H9 (cell line): ENCODE results near the gene THBS3. TPM values are rescaled to one million over a fixed set of nuclear protein-coding genes. Genes with fewer than 3 reads are reported as not detected.

ENCODE experiments used
- DNase-seq: peaks from one replicate; pipeline ENCODE4 v3.0.0-alpha.2; 2017
- H2AFZ ChIP-seq: one replicate; pipeline ENCODE4 v1.6.1; 2013; ENCODE audit warnings: mild to moderate bottlenecking, low read length, control low read depth, moderate library complexity
- H2AK5ac ChIP-seq: 2 replicates; pipeline ENCODE4 v1.6.1; 2013; ENCODE audit warnings: low read length, control low read depth, mixed read lengths; ENCODE audit not compliant: insufficient read length
- H2BK120ac ChIP-seq: one replicate; pipeline ENCODE4 v1.6.1; 2013; ENCODE audit warnings: low read depth, mild to moderate bottlenecking, low read length, control low read depth, inconsistent platforms; ENCODE audit not compliant: poor library complexity, severe bottlenecking
- H2BK12ac ChIP-seq: 2 replicates; pipeline ENCODE4 v1.6.1; 2013; ENCODE audit warnings: low read length, control low read depth, mixed read lengths, low read depth; ENCODE audit not compliant: insufficient read length
- H2BK15ac ChIP-seq: 2 replicates; pipeline ENCODE4 v1.6.1; 2013; ENCODE audit warnings: low read depth, low read length, control low read depth
- H2BK20ac ChIP-seq: one replicate; pipeline ENCODE4 v1.6.1; 2013; ENCODE audit warnings: low read depth, mild to moderate bottlenecking, low read length, control low read depth, inconsistent platforms; ENCODE audit not compliant: poor library complexity, severe bottlenecking
- H2BK5ac ChIP-seq: 2 replicates; pipeline ENCODE4 v1.6.1; 2013; ENCODE audit warnings: low read length, control low read depth, mixed read lengths; ENCODE audit not compliant: insufficient read length
- H3K14ac ChIP-seq: 2 replicates; pipeline ENCODE4 v1.6.1; 2013; ENCODE audit warnings: low read length, control low read depth; ENCODE audit not compliant: insufficient read depth
- H3K18ac ChIP-seq: 2 replicates; pipeline ENCODE4 v1.6.1; 2013; ENCODE audit warnings: low read depth, mild to moderate bottlenecking, mixed read lengths, low read length, control low read depth; ENCODE audit not compliant: insufficient read length
- H3K23ac ChIP-seq: 2 replicates; pipeline ENCODE4 v1.6.1; 2013; ENCODE audit warnings: low read length, control low read depth, mixed read lengths, low read depth; ENCODE audit not compliant: insufficient read length
- H3K23me2 ChIP-seq: 2 replicates; pipeline ENCODE4 v1.6.1; 2013; ENCODE audit warnings: low read depth, mild to moderate bottlenecking, mixed read lengths, low read length, control low read depth; ENCODE audit not compliant: insufficient read length, poor library complexity, severe bottlenecking
- H3K27ac ChIP-seq: 2 replicates; pipeline ENCODE4 v1.5.1; 2013; ENCODE audit warnings: low read length, control low read depth, mixed read lengths, low read depth; ENCODE audit not compliant: insufficient read length
- H3K27me3 ChIP-seq: 2 replicates; pipeline ENCODE4 v1.6.1; 2013; ENCODE audit warnings: low read length, control low read depth, inconsistent platforms; ENCODE audit not compliant: insufficient read depth
- H3K4ac ChIP-seq: 2 replicates; pipeline ENCODE4 v1.6.1; 2013; ENCODE audit warnings: low read depth, mild to moderate bottlenecking, control low read depth, inconsistent platforms, low read length, moderate library complexity
- H3K4me1 ChIP-seq: 2 replicates; pipeline ENCODE4 v1.6.1; 2013; ENCODE audit warnings: low read length, control low read depth, inconsistent platforms; ENCODE audit not compliant: insufficient read depth
- H3K4me2 ChIP-seq: 2 replicates; pipeline ENCODE4 v1.6.1; 2013; ENCODE audit warnings: low read length, control low read depth, mixed read lengths; ENCODE audit not compliant: insufficient read length, insufficient read depth
- H3K56ac ChIP-seq: 2 replicates; pipeline ENCODE4 v1.6.1; 2013; ENCODE audit warnings: low read depth, mild to moderate bottlenecking, mixed read lengths, low read length, control low read depth; ENCODE audit not compliant: insufficient read length
- H3K79me1 ChIP-seq: 2 replicates; pipeline ENCODE4 v1.6.1; 2013; ENCODE audit warnings: low read depth, mild to moderate bottlenecking, moderate library complexity, low read length, control low read depth, inconsistent platforms; ENCODE audit not compliant: insufficient read depth, poor library complexity, severe bottlenecking
- H3K79me2 ChIP-seq: 2 replicates; pipeline ENCODE4 v1.6.1; 2013; ENCODE audit warnings: low read length, control low read depth, inconsistent platforms; ENCODE audit not compliant: insufficient read depth
- H3K9ac ChIP-seq: 2 replicates; pipeline ENCODE4 v1.6.1; 2013; ENCODE audit warnings: low read length, control low read depth, mixed read lengths; ENCODE audit not compliant: insufficient read length; ENCODE audit errors: extremely low read depth
- H3K9me3 ChIP-seq: one replicate; pipeline ENCODE4 v1.6.1; 2013; ENCODE audit warnings: low read depth, low read length, inconsistent platforms; ENCODE audit not compliant: control insufficient read depth
- H3T11ph ChIP-seq: one replicate; pipeline ENCODE4 v1.6.1; 2013; ENCODE audit warnings: mild to moderate bottlenecking, low read length, control low read depth, inconsistent platforms
- H4K20me1 ChIP-seq: one replicate; pipeline ENCODE4 v1.6.1; 2013; ENCODE audit not compliant: control insufficient read depth, insufficient read length, insufficient read depth
- H4K5ac ChIP-seq: 2 replicates; pipeline ENCODE4 v1.6.1; 2013; ENCODE audit warnings: low read depth, mild to moderate bottlenecking, mixed read lengths, low read length, control low read depth; ENCODE audit not compliant: insufficient read length
- H4K8ac ChIP-seq: replicated peaks from 2 replicates; pipeline ENCODE4 v1.6.1; 2013; ENCODE audit warnings: low read length, control low read depth, mixed read lengths, low read depth; ENCODE audit not compliant: insufficient read length
- H4K91ac ChIP-seq: 2 replicates; pipeline ENCODE4 v1.6.1; 2013; ENCODE audit warnings: low read depth, mild to moderate bottlenecking, moderate library complexity, mixed read lengths, low read length, control low read depth; ENCODE audit not compliant: insufficient read length
- H3K27ac Mint-ChIP-seq, 3 experiments: 2 replicates in 2 of 3; 3 replicates in 1 of 3; pipeline ENCODE4 v1.8.0; 2020 to 2021; ENCODE audit warnings: mixed read lengths in 3 of 3, mild to moderate bottlenecking in 1 of 3, moderate library complexity in 1 of 3
- H3K27me3 Mint-ChIP-seq: 2 replicates; pipeline ENCODE4 v1.8.0; 2021; ENCODE audit warnings: low read depth, mild to moderate bottlenecking, moderate library complexity, mixed read lengths
- H3K36me3 Mint-ChIP-seq, 3 experiments: 2 replicates in 2 of 3; 3 replicates in 1 of 3; pipeline ENCODE4 v1.8.0; 2020 to 2021; ENCODE audit warnings: low read depth in 3 of 3, mixed read lengths in 3 of 3; ENCODE audit not compliant: insufficient read depth in 1 of 3
- H3K4me1 Mint-ChIP-seq, 2 experiments: 2 replicates each; pipeline ENCODE4 v1.8.0; 2020; ENCODE audit warnings: mixed read lengths in 2 of 2
- H3K4me3 Mint-ChIP-seq, 2 experiments: 2 replicates in 1 of 2; 3 replicates in 1 of 2; pipeline ENCODE4 v1.8.0; 2020 to 2021; ENCODE audit warnings: mild to moderate bottlenecking in 2 of 2, mixed read lengths in 2 of 2, moderate library complexity in 1 of 2
- H3K9me3 Mint-ChIP-seq, 2 experiments: 2 replicates in 1 of 2; 3 replicates in 1 of 2; pipeline ENCODE4 v1.8.0; 2020; ENCODE audit warnings: mild to moderate bottlenecking in 2 of 2, mixed read lengths in 2 of 2, moderate library complexity in 1 of 2
- CTCF ChIP-seq: fragments of 200-600 bp; sonication (generic); conservative IDR thresholded peaks from 3 replicates; pipeline ENCODE4 v1.8.0; 2021; ENCODE audit warnings: antibody characterized with exemption, mild to moderate bottlenecking
- WGBS: extraction: QIAGEN DNeasy Blood & Tissue Kit; methylation state at CpG from one replicate; pipeline ENCODE4 v1.1.7; 2013; ENCODE audit warnings: missing lambda C conversion rate, low lambda C conversion rate, mixed read lengths; ENCODE audit not compliant: insufficient read length; ENCODE audit errors: extremely low coverage; 5-methylcytosine and 5-hydroxymethylcytosine counted together
- total RNA-seq: library from RNA; stranded (reverse); gene quantifications from 2 replicates; pipeline ENCODE4 v1.2.1, GENCODE V29; 2021

THBS3 gene
- total RNA-seq, 1 experiment from 2014 or later = 5.9 TPM

GRCh38 chr1:155181371-155182051 lies 26.2 kb downstream of the THBS3 start:
- H3K14ac ChIP-seq = no peak overlapping the region
- no peaks in the 10 kb centered on the region for H3K23me2 ChIP-seq
- H2AK5ac ChIP-seq = no peak overlapping the region
- H3K36me3 Mint-ChIP-seq = peaks cover 38 to 69% (median 58%) of the 10 kb centered on the region in 3 experiments
- TF ChIP-seq CTCF = no peak
- no peak for DNase-seq
- H3K27me3 Mint-ChIP-seq = no peaks in the 10 kb centered on the region; the same call in 1 of the 2 replicates
- peaks cover under 1% of the 10 kb centered on the region for H3K4me1 ChIP-seq
- no peak overlapping the region for H3K56ac ChIP-seq
- no peak overlapping the region for H3K27ac ChIP-seq
- H3K9me3 Mint-ChIP-seq = no peaks in the 10 kb centered on the region
- H3K79me2 ChIP-seq = no peaks in the 10 kb centered on the region
- H3K4me3 Mint-ChIP-seq = no peak overlapping the region; a peak in 1 of 5 replicates
- no peak overlapping the region for H4K91ac ChIP-seq
- no peak overlapping the region for H2BK12ac ChIP-seq
- no peaks in the 10 kb centered on the region for H3K79me1 ChIP-seq
- H2AFZ ChIP-seq = no peak overlapping the region
- no peak overlapping the region for H3K4ac ChIP-seq
- H4K20me1 ChIP-seq = no peaks in the 10 kb centered on the region
- no peak overlapping the region for H2BK20ac ChIP-seq
- H4K5ac ChIP-seq = no peak overlapping the region
- no peak overlapping the region for H2BK120ac ChIP-seq
- no CpG with 5 or more reads among the region's 18 CpGs for WGBS
- no peak overlapping the region for H3K9ac ChIP-seq
- no peaks in the 10 kb centered on the region for H3K9me3 ChIP-seq
- H2BK15ac ChIP-seq = no peak overlapping the region
- no peak overlapping the region; a peak in 1 of 7 replicates for H3K27ac Mint-ChIP-seq
- H3K27me3 ChIP-seq = no peaks in the 10 kb centered on the region
- no peak overlapping the region for H3T11ph ChIP-seq
- H3K18ac ChIP-seq = no peak overlapping the region
- no peak overlapping the region for H4K8ac ChIP-seq
- H3K4me2 ChIP-seq = no peak overlapping the region
- H3K4me1 Mint-ChIP-seq = peaks cover 9 to 18% of the 10 kb centered on the region in 2 experiments
- no peak overlapping the region for H2BK5ac ChIP-seq
- H3K23ac ChIP-seq = no peak overlapping the region
